Type B pancreatic cell (in vitro differentiated cells): ENCODE results near the gene MTMR2. TPM values are rescaled to one million over a fixed set of nuclear protein-coding genes. Genes with fewer than 3 reads are reported as not detected.

ENCODE experiments used
- DNase-seq: peaks from one replicate; pipeline ENCODE4 v3.0.0; 2021; ENCODE audit warnings: mixed read lengths; ENCODE audit not compliant: unreplicated experiment; ENCODE audit errors: extremely low spot score
- H3K27ac Mint-ChIP-seq: 2 replicates; pipeline ENCODE4 v1.8.0; 2021; ENCODE audit warnings: mild to moderate bottlenecking, mixed read lengths
- H3K27me3 Mint-ChIP-seq: 2 replicates; pipeline ENCODE4 v1.8.0; 2021; ENCODE audit warnings: mixed read lengths
- H3K36me3 Mint-ChIP-seq: 2 replicates; pipeline ENCODE4 v1.8.0; 2021; ENCODE audit warnings: mixed read lengths
- H3K4me1 Mint-ChIP-seq: one replicate; pipeline ENCODE4 v1.8.0; 2021; ENCODE audit warnings: mixed read lengths; ENCODE audit not compliant: unreplicated experiment
- H3K4me3 Mint-ChIP-seq: 2 replicates; pipeline ENCODE4 v1.8.0; 2021; ENCODE audit warnings: mild to moderate bottlenecking, mixed read lengths
- H3K9me3 Mint-ChIP-seq: 2 replicates; pipeline ENCODE4 v1.8.0; 2021; ENCODE audit warnings: mixed read lengths
- total RNA-seq: library from RNA; stranded (reverse); gene quantifications from 2 replicates; pipeline ENCODE4 v1.2.1, GENCODE V29; 2021; ENCODE audit warnings: low replicate concordance
- TF ChIP-seq, protein P1 (sequence below): fragments of 200-600 bp; sonication (generic); conservative IDR thresholded peaks from 2 replicates; pipeline ENCODE4 v1.5.0; 2021; ENCODE audit warnings: antibody characterized with exemption, mild to moderate bottlenecking

The MTMR2 gene
- total RNA-seq, 1 donor from 2014 or later = 38.9 TPM

DNA sequence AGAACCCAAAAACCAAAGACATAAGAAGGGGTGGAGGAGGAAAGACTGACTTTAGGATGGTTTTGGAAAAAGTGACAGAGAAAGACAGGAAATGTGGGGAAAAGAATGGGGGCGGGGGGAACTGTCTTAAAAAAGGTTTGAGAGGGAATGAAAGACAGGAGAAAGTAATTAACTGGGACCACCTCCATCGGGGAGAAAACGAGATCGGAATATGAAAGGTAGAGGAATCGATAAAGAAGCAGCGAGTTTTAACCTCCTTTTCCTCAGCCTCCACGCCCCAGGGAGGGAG lies 524 bp downstream of the MTMR2 start:
- H3K4me1 Mint-ChIP-seq = peaks cover 24% of the 10 kb centered on the region
- TF ChIP-seq, protein P1, sequence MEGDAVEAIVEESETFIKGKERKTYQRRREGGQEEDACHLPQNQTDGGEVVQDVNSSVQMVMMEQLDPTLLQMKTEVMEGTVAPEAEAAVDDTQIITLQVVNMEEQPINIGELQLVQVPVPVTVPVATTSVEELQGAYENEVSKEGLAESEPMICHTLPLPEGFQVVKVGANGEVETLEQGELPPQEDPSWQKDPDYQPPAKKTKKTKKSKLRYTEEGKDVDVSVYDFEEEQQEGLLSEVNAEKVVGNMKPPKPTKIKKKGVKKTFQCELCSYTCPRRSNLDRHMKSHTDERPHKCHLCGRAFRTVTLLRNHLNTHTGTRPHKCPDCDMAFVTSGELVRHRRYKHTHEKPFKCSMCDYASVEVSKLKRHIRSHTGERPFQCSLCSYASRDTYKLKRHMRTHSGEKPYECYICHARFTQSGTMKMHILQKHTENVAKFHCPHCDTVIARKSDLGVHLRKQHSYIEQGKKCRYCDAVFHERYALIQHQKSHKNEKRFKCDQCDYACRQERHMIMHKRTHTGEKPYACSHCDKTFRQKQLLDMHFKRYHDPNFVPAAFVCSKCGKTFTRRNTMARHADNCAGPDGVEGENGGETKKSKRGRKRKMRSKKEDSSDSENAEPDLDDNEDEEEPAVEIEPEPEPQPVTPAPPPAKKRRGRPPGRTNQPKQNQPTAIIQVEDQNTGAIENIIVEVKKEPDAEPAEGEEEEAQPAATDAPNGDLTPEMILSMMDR = no peak
- no peaks in the 10 kb centered on the region for H3K36me3 Mint-ChIP-seq
- no peak for DNase-seq
- no peaks in the 10 kb centered on the region for H3K27me3 Mint-ChIP-seq
- peak overlapping the region; percentile 98 for H3K27ac Mint-ChIP-seq
- peak overlapping the region; percentile 100 for H3K4me3 Mint-ChIP-seq
- no peaks in the 10 kb centered on the region for H3K9me3 Mint-ChIP-seq

GRCh38 chr11:95922536-95923438 lies 1.1 kb downstream of the MTMR2 start:
- DNase-seq = no peak
- no peaks in the 10 kb centered on the region for H3K9me3 Mint-ChIP-seq
- peaks cover 26% of the 10 kb centered on the region for H3K4me1 Mint-ChIP-seq
- no peaks in the 10 kb centered on the region for H3K27me3 Mint-ChIP-seq
- H3K4me3 Mint-ChIP-seq = peak overlapping the region; percentile 100
- no peaks in the 10 kb centered on the region for H3K36me3 Mint-ChIP-seq
- peak overlapping the region; percentile 98 for H3K27ac Mint-ChIP-seq
- TF ChIP-seq, protein P1 = no peak

DNA sequence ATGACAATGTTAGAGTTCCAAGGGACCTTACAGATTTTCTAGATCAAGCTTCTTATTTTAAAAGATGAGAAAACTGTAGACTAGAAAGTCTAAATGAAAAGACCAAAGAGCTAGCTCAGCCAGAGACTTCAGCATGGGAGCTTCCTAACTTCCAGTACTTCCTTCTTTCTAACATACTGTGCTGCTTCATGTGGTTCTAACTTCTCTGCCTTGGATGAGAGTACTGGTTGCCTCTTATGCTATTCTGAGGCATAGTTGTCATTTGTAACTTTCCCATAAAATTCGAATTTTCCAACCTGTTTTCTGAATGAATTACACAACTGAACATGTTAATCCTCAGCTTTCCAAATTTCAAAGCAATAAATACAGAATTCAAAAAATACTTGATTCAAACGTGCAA lies 1.8 kb downstream of the MTMR2 start:
- Mint-ChIP-seq H3K27me3 (no peaks in the 10 kb centered on the region), H3K4me1 (peaks cover 32% of the 10 kb centered on the region), H3K36me3 (no peaks in the 10 kb centered on the region), H3K4me3 (peak overlapping the region; percentile 100), H3K27ac (peak overlapping the region; percentile 42), H3K9me3 (no peaks in the 10 kb centered on the region)
- no peak for DNase-seq
- TF ChIP-seq, protein P1 = no peak

- Mint-ChIP-seq H3K36me3 (no peaks in the 10 kb centered on the region), H3K9me3 (no peaks in the 10 kb centered on the region), H3K27me3 (no peaks in the 10 kb centered on the region), H3K27ac (no peak overlapping the region), H3K4me3 (no peak overlapping the region), H3K4me1 (peaks cover 32% of the 10 kb centered on the region)
- TF ChIP-seq, protein P1 = no peak
- DNase-seq = no peak
These were observed 3.3 kb downstream of the MTMR2 start for GRCh38 chr11:95920460-95921105.

DNA sequence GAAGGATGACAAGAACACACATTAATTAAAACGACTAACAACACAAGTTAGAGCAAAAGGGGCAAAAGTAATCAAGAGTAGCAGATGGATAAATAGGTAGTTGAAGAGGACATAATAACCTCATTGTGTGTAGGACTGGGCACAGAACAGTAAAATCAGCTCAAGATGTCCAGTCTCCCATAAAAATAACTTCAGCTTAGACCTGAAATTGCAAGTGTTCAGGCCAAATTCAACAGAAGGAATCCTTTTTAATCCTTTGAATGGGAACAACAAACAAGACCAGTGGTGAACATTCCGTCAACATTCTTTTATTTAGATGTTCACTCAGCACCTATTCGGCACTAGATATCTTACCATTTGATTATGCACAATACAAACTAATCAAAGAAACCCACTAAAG lies 4.4 kb downstream of the MTMR2 start:
- H3K4me1 Mint-ChIP-seq = peaks cover 25% of the 10 kb centered on the region
- H3K9me3 Mint-ChIP-seq = no peaks in the 10 kb centered on the region
- H3K27me3 Mint-ChIP-seq = no peaks in the 10 kb centered on the region
- H3K4me3 Mint-ChIP-seq = no peak overlapping the region
- TF ChIP-seq, protein P1 = no peak
- no peaks in the 10 kb centered on the region for H3K36me3 Mint-ChIP-seq
- no peak for DNase-seq
- no peak overlapping the region for H3K27ac Mint-ChIP-seq
